ENCODE data around the gene PRPS1. TPM values are rescaled to one million over a fixed set of nuclear protein-coding genes. Genes with fewer than 3 reads are reported as not detected.
A peak's percentile ranks its signal among the peaks of the same experiment; 100 is the strongest.

The PRPS1 gene
- total RNA-seq: 10 to 100 TPM; 56.1 to 61.3 TPM
- polyA plus RNA-seq: 10 to 100 TPM; 53.4 to 61.9 TPM

- ChIA-PET CTCF (ENCODE audit: partially characterized antibody) (interaction anchor here (1.4 to 7.0 kb wide), 5 partner anchors 12 to 629 kb away, joined by 4 to 62 read pairs (median 12); partner anchors contain the start of genes NCBP2L and TSC22D3), POLR2A (ENCODE audit: partially characterized antibody) (interaction anchor here (0.6 to 2.6 kb wide), 21 partner anchors 11 to 1016 kb away, joined by 3 to 36 read pairs (median 6); partner anchors contain the start of genes ATG4A, MID2, NCBP2L and PSMD10)
- Mint-ChIP-seq H3K27ac (peak within 1 kb of the TSS; percentile 94 to 96 (median 95)), H3K4me3 (peak within 1 kb of the TSS; percentile 85 to 99 (median 95)), H3K4me1 (peaks cover 16 to 46% (median 29%) of the 10 kb centered on the region in 4 donors), H3K36me3 (peaks cover 0 to 9% of the 10 kb centered on the region in 2 donors), H3K9me3 (no peaks in the 10 kb centered on the region), H3K27me3 (no peaks in the 10 kb centered on the region)
- H3K9me3 ChIP-seq (ENCODE audit: control insufficient read depth in 1 of 2, low read length in 2 of 2): no peaks in the 10 kb centered on the region
- DNase-seq: peak; percentile 84 to 93 (median 89)
- intact Hi-C loops (cut with micrococcal nuclease): loop anchor here (1.0 to 10.0 kb wide), 5 partner anchors 9 to 633 kb away; partner anchors contain the start of genes ATG4A, DNAAF6, NUP62CL and PSMD10
- no peaks in the 10 kb centered on the region for H3K36me3 ChIP-seq (ENCODE audit: insufficient read depth, low read length)
- peaks cover 31% of the 10 kb centered on the region for H3K4me1 ChIP-seq (ENCODE audit: insufficient read depth, low read length)
- H3K4me3 ChIP-seq (ENCODE audit: low read length in 2 of 2): peak within 1 kb of the TSS; percentile 79 to 86
- peak within 1 kb of the TSS; percentile 73 for H3K27ac ChIP-seq (ENCODE audit: low read depth, low read length)
- H3K27me3 ChIP-seq (ENCODE audit: insufficient read depth, low read length): no peaks in the 10 kb centered on the region
Observed at GRCh38 chrX:107627838-107628661, at the start of gene PRPS1. Gene PRPS1, plus strand, starts transcription at chrX:107628510. Its CDS starts 119 bp downstream, at chrX:107628629.

DNA sequence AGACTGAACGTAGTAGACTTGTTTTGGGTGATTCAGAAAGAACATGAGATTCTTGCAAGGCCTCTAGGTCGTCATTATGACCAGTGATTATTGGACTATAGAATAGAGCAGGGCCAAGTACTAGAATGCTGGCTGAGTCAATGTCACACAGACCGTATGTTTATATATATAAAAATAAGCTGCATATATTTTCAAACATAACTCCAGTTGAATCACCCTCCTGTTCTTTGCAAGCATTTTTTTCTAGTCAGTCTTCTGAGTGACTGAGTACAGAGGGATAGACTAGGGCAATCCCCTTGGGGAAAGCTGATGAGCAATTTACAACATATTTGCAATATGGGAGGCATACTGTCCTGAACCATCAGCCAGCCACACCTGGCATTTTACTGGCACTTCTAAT, 48.4 kb upstream of the PRPS1 start:
- H3K27ac ChIP-seq (ENCODE audit: low read depth, low read length): no peak overlapping the region
- CTCF ChIA-PET (ENCODE audit: partially characterized antibody): no interaction called here
- H3K4me1 Mint-ChIP-seq: no peaks in the 10 kb centered on the region
- H3K4me3 Mint-ChIP-seq: no peak overlapping the region
- no peaks in the 10 kb centered on the region for H3K27me3 ChIP-seq (ENCODE audit: insufficient read depth, low read length)
- POLR2A ChIA-PET (ENCODE audit: partially characterized antibody): no interaction called here
- H3K36me3 ChIP-seq (ENCODE audit: insufficient read depth, low read length): no peaks in the 10 kb centered on the region
- no peaks in the 10 kb centered on the region for H3K4me1 ChIP-seq (ENCODE audit: insufficient read depth, low read length)
- H3K9me3 ChIP-seq (ENCODE audit: control insufficient read depth in 1 of 2, low read length in 2 of 2): no peaks in the 10 kb centered on the region
- H3K4me3 ChIP-seq (ENCODE audit: low read length in 2 of 2): no peak overlapping the region
- no peak overlapping the region for H3K27ac Mint-ChIP-seq
- DNase-seq: no peak
- no peaks in the 10 kb centered on the region for H3K36me3 Mint-ChIP-seq
- intact Hi-C loops (cut with micrococcal nuclease): no loop called here
- H3K27me3 Mint-ChIP-seq: peaks cover 0 to 2% of the 10 kb centered on the region in 2 donors
- H3K9me3 Mint-ChIP-seq: no peaks in the 10 kb centered on the region

DNA sequence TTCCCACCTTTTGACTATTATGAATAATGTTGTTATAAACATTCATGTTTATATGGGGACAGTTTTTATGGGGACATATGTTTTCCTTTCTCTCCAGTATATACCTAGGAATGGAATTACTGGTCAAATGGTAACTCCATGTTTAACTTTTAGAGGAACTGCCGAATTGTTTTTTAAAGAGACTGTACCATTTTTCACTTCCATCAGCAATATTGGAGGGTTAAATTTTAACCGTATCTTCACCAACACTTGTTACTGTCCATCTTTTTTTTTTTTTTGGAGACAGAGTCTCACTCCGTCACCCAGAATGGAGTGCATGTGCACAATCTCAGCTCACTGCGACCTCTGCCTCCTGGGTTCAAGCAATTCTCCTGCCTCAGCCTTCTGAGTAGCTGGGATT, 46.4 kb upstream of the PRPS1 start:
- Histone ChIP-seq H3K9me3 (ENCODE audit: control insufficient read depth in 1 of 2, low read length in 2 of 2) (no peaks in the 10 kb centered on the region), H3K27ac (ENCODE audit: low read depth, low read length) (no peak overlapping the region), H3K27me3 (ENCODE audit: insufficient read depth, low read length) (no peaks in the 10 kb centered on the region), H3K36me3 (ENCODE audit: insufficient read depth, low read length) (no peaks in the 10 kb centered on the region), H3K4me1 (ENCODE audit: insufficient read depth, low read length) (no peaks in the 10 kb centered on the region), H3K4me3 (ENCODE audit: low read length in 2 of 2) (no peak overlapping the region)
- intact Hi-C loops (cut with micrococcal nuclease): no loop called here
- Mint-ChIP-seq H3K4me1 (no peaks in the 10 kb centered on the region), H3K4me3 (no peak overlapping the region), H3K36me3 (no peaks in the 10 kb centered on the region), H3K9me3 (no peaks in the 10 kb centered on the region), H3K27ac (no peak overlapping the region), H3K27me3 (peaks cover 0 to 2% of the 10 kb centered on the region in 2 donors)
- POLR2A ChIA-PET (ENCODE audit: partially characterized antibody): no interaction called here
- DNase-seq: no peak
- CTCF ChIA-PET (ENCODE audit: partially characterized antibody): no interaction called here

- H3K27me3 Mint-ChIP-seq: no peaks in the 10 kb centered on the region
- H3K4me1 ChIP-seq (ENCODE audit: insufficient read depth, low read length): no peaks in the 10 kb centered on the region
- no peaks in the 10 kb centered on the region for H3K9me3 ChIP-seq (ENCODE audit: control insufficient read depth in 1 of 2, low read length in 2 of 2)
- no peaks in the 10 kb centered on the region for H3K36me3 ChIP-seq (ENCODE audit: insufficient read depth, low read length)
- no peaks in the 10 kb centered on the region for H3K36me3 Mint-ChIP-seq
- no peak overlapping the region for H3K27ac Mint-ChIP-seq
- no peak overlapping the region for H3K4me3 ChIP-seq (ENCODE audit: low read length in 2 of 2)
- H3K9me3 Mint-ChIP-seq: peaks cover 0 to 3% (median 0%) of the 10 kb centered on the region in 8 donors
- H3K27ac ChIP-seq (ENCODE audit: low read depth, low read length): no peak overlapping the region
- H3K4me1 Mint-ChIP-seq: no peaks in the 10 kb centered on the region
- H3K27me3 ChIP-seq (ENCODE audit: insufficient read depth, low read length): no peaks in the 10 kb centered on the region
- ChIA-PET POLR2A (ENCODE audit: partially characterized antibody) (no interaction called here), CTCF (ENCODE audit: partially characterized antibody) (no interaction called here)
- DNase-seq: no peak
- H3K4me3 Mint-ChIP-seq: no peak overlapping the region
- intact Hi-C loops (cut with micrococcal nuclease): no loop called here
Observed at GRCh38 chrX:107589243-107589642, 39.1 kb upstream of the PRPS1 start.

DNA sequence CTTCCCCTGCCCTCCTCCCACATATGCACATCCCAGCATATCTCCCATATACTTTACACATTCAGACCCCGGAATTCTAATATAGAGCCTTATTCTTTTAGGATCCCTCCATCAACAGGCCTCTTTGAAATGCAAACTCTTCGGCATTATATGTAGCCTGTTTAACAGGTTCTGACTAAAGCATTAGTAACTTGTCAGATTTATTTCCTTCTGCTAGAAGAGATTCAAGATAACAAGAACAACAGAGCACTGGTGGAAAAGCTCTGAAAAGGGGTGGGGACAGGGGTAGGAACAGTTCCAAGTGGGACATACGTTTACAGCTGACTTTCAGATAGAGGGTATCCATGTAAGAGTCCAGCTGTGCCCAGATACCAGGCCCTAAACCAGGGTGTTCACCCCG, 31.7 kb upstream of the PRPS1 start:
- Histone ChIP-seq H3K27ac (ENCODE audit: low read depth, low read length) (no peak overlapping the region), H3K4me1 (ENCODE audit: insufficient read depth, low read length) (no peaks in the 10 kb centered on the region), H3K4me3 (ENCODE audit: low read length in 2 of 2) (no peak overlapping the region), H3K27me3 (ENCODE audit: insufficient read depth, low read length) (no peaks in the 10 kb centered on the region), H3K36me3 (ENCODE audit: insufficient read depth, low read length) (no peaks in the 10 kb centered on the region), H3K9me3 (ENCODE audit: control insufficient read depth in 1 of 2, low read length in 2 of 2) (no peaks in the 10 kb centered on the region)
- H3K4me3 Mint-ChIP-seq: no peak overlapping the region
- no peak overlapping the region for H3K27ac Mint-ChIP-seq
- peaks cover 0 to 2% of the 10 kb centered on the region in 2 donors for H3K27me3 Mint-ChIP-seq
- no peak for DNase-seq
- ChIA-PET POLR2A (ENCODE audit: partially characterized antibody) (no interaction called here), CTCF (ENCODE audit: partially characterized antibody) (no interaction called here)
- H3K4me1 Mint-ChIP-seq: no peaks in the 10 kb centered on the region
- H3K9me3 Mint-ChIP-seq: no peaks in the 10 kb centered on the region
- H3K36me3 Mint-ChIP-seq: no peaks in the 10 kb centered on the region
- intact Hi-C loops (cut with micrococcal nuclease): no loop called here

GRCh38 chrX:107597264-107597663, 31.0 kb upstream of the PRPS1 start:
- Mint-ChIP-seq H3K36me3 (no peaks in the 10 kb centered on the region), H3K9me3 (no peaks in the 10 kb centered on the region), H3K27ac (no peak overlapping the region), H3K4me3 (no peak overlapping the region), H3K4me1 (no peaks in the 10 kb centered on the region), H3K27me3 (peaks cover 0 to 2% of the 10 kb centered on the region in 2 donors)
- Histone ChIP-seq H3K4me1 (ENCODE audit: insufficient read depth, low read length) (no peaks in the 10 kb centered on the region), H3K9me3 (ENCODE audit: control insufficient read depth in 1 of 2, low read length in 2 of 2) (no peaks in the 10 kb centered on the region), H3K36me3 (ENCODE audit: insufficient read depth, low read length) (no peaks in the 10 kb centered on the region), H3K27me3 (ENCODE audit: insufficient read depth, low read length) (no peaks in the 10 kb centered on the region), H3K4me3 (ENCODE audit: low read length in 2 of 2) (no peak overlapping the region), H3K27ac (ENCODE audit: low read depth, low read length) (no peak overlapping the region)
- intact Hi-C loops (cut with micrococcal nuclease): no loop called here
- no peak for DNase-seq
- ChIA-PET POLR2A (ENCODE audit: partially characterized antibody) (no interaction called here), CTCF (ENCODE audit: partially characterized antibody) (no interaction called here)

GRCh38 chrX:107597791-107598190, 30.5 kb upstream of the PRPS1 start:
- H3K4me1 ChIP-seq (ENCODE audit: insufficient read depth, low read length): no peaks in the 10 kb centered on the region
- no peaks in the 10 kb centered on the region for H3K36me3 Mint-ChIP-seq
- POLR2A ChIA-PET (ENCODE audit: partially characterized antibody): no interaction called here

More at GRCh38 chrX:107597791-107598190, 30.5 kb upstream of the PRPS1 start:
- Mint-ChIP-seq H3K9me3 (no peaks in the 10 kb centered on the region), H3K4me1 (no peaks in the 10 kb centered on the region), H3K27ac (no peak overlapping the region), H3K4me3 (no peak overlapping the region), H3K27me3 (peaks cover 0 to 2% of the 10 kb centered on the region in 2 donors)
- Histone ChIP-seq H3K4me3 (ENCODE audit: low read length in 2 of 2) (no peak overlapping the region), H3K9me3 (ENCODE audit: control insufficient read depth in 1 of 2, low read length in 2 of 2) (no peaks in the 10 kb centered on the region), H3K27me3 (ENCODE audit: insufficient read depth, low read length) (no peaks in the 10 kb centered on the region), H3K27ac (ENCODE audit: low read depth, low read length) (no peak overlapping the region), H3K36me3 (ENCODE audit: insufficient read depth, low read length) (no peaks in the 10 kb centered on the region)
- CTCF ChIA-PET (ENCODE audit: partially characterized antibody): no interaction called here
- intact Hi-C loops (cut with micrococcal nuclease): no loop called here
- DNase-seq: no peak
